Fibroblast of peridontal ligament (primary cell): ENCODE data around the gene AK2.
A peak's percentile ranks its signal among the peaks of the same experiment; 100 is the strongest.
"Not testable (repeated sequence)": the region's sequence is repeated elsewhere in the genome, so short reads cannot be mapped to it uniquely, and the experiment has no call there.

Experiments
- DNase-seq: peaks from one replicate; pipeline ENCODE4 v3.0.0-alpha.2; 2010; ENCODE audit errors: extremely low read depth

Gene AK2

GRCh38 chr1:32973458-32973857 is 63.2 kb downstream of the AK2 start:
- DNase-seq, result not testable (repeated sequence)

- peak; percentile 39 for DNase-seq
These were observed 63.8 kb downstream of the AK2 start for GRCh38 chr1:32972814-32973428.

- DNase-seq, result no peak
These were observed 65.1 kb downstream of the AK2 start for GRCh38 chr1:32971576-32971975.

GRCh38 chr1:32971156-32971555 is 65.5 kb downstream of the AK2 start:
- DNase-seq, result no peak

DNA sequence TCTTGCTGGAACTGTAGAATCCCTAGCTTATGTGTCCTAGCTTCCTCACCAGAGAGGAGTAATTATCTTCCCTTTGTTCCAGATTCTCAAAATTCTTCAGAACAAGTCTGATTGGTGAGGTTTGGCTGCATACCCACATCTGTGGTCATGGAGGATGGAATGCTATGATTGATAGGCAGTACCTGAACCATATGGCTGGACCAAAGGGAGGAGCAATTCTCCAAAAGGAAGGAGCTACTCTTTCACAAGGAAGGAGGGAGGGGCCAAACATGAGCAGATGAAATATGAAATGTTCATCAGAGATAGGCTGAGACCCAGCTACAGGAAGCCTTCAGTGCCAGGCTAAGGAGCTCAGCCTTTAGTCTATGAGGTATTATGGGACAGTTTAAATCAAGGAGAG is 67.1 kb downstream of the AK2 start:
- DNase-seq, result peak; percentile 80

DNA sequence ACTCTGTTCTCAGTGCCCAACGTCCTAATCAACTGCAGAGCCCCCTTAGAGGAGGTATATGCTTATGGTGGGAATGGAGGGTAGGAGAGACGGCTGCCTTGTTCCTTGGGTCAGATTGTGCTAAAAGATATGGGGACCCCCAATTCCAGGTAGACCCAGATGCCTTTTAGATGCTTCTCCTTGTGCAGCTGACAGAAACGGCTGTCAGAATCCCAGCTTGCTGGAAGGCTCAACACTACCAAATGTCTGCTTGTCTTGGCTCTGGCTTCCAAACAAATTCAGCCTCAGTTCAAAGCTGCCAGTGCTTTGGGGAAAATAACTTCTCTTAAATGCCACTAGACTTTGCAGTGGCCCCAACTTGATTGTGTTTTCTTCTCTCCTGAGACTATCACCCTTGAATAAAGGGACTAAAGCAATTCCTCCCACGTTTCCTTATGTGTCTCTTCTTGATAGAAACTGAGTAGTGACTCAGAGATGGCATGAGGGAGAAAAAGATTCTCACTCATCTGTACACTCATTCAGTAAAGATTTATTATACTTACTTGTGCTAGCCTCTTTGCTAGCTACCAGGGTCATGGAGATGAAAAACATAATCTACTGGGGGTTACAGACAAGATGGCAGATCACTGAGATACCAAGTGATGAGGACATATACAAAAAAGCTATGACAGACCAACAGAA is 68.7 kb downstream of the AK2 start:
- DNase-seq, result peak; percentile 49

DNA sequence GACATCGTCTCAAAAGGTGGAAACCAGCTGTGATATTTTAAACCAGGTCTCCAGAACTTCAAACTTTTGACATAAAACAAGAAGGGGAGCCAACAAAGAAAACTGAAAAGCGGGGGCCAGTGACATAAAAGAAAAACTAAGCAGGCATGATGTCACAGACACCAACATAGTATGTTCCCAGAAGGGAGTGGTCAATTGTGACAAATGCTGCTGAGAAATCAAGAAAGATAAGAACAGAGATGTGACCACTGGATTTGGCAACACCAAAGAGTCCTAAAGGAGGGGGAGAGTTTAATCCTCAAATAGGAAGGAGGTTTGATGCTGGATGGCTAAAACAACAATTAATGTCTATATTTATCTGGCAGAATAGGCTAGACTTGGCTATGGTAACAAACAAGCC is 69.8 kb downstream of the AK2 start:
- no peak for DNase-seq

DNA sequence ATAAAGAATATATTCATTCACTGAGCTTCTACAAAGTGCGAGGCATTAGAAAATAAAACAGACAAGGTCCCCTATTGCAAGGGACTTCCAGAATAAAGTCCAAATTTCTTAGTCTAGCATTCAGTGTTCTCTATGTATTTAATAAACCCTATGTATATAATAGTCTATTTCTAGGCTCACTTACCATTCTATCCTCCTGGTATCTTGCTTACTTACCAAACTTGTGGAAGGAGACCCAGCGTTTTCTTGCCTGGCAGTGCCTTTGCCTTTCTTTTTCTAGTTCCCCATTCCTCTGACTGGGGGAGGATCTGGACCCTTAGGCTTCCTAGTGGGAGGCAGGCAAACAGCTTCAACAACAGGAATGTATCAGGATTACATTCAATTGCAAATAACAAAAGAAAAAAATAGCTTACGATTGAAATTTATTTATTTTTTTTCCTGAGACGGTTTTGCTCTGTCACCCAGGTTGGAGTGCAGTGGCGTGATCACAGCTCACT is 71.4 kb downstream of the AK2 start:
- no peak for DNase-seq

DNA sequence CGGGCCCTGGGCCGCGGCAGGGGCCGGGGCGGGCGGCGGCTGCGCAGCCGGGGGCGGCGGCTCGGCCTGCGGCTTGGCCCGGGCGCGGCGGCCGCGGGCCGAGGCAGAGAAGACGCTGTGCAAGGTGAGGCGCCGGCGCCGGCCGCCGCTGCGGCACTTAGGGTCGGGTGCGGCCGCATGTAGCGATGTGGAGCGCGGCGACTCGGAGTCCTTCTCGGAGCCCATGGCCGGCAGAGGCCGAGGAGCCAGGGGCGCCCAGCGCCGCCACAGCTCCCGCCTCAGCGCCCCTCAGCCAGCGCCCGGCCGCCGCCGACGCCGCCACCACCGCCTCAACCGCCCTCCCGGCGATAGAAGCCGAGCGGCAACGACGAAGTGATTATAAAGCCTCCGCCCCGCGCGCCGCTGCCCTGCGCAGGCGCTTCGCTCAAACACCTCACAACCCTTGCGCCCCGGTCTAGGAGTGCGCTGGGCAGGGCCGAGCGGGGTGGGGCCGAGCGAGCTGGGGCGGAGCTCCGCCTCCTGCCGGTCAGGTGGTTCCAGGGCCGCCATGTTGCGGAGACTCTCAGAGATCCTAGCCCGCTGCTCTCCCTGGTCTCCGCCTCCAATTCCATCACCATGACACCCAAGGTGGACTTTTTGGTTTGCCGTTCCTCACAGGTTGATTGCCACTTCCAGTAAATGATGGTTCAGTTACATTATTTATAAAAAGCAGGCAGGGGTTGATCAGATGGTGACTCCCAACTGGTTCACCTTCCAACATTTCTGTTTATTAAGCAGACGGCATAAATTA is 72.0 kb downstream of the AK2 start, which contains the start of gene RNF19B:
Gene RNF19B, minus strand, starts transcription at position 349 of the 790 bp plus-strand sequence. Its CDS starts 124 bp downstream, at position 225.
- DNase-seq, result peak; percentile 86

DNA sequence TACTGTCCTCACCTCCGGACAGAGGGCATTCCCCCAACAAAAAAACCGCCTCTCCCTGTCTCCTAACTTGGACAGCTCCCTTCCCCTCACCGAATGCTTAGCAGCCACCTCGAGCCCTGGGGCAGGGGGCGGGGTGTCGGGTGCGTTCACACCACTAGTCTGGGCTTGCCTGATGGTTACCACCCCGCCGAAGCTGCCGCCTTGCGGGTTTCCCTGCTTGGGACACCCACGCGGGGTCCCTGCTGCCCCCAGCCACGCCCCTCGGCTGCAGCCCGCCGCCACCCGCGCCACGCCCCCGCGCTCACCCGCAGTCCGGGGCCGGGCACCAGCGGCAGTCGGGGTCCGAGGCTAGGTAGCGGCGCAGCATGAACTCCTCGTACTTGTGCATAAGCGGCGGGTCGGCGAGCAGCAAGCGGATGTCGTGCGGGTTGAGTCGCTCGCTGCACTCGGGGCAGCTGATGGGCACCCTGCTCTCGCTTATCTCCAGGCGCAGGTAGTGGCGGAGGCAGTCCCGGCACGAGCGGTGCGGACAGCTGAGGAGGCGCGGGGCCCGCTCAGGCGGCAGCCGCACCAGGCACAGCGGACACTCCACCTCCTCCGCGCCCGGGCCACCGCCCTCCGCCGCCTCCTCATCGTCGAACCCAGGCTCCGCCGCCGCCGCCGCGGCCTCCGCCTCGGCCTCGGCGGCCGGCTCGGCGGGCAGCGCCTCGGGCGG is 72.8 kb downstream of the AK2 start:
- DNase-seq, result no peak

DNA sequence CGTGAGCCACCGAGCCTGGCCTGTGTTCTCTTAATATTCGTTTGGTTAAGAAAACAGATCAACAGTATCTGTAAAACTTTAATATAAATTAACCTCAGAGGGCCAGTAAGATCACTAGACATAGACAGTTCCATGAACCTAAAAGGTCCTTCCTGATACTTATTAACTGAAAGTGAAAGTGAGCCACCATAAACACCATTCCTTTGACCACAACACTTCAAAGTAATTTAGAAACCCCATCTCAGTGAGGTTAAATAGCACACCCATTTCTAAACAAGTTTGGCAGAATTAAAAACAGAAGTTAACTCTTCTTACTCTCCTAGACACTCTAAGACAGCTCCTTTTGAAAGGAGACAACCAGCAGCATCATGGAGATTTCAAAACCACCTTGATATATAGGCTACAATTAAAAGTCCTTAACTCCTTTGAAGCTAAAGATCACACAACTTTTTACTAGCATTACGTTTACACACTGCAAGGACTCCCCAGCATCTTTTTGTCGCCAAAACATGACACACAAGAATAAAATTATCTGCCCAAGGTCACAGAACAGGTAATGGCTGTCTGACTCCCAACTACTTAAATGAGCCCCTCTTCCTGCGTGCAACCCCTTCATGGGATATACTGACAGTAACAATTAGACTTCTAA is 74.3 kb downstream of the AK2 start:
- DNase-seq, result peak; percentile 45

- DNase-seq, result no peak
These were observed 75.8 kb downstream of the AK2 start for GRCh38 chr1:32960819-32961355.

DNA sequence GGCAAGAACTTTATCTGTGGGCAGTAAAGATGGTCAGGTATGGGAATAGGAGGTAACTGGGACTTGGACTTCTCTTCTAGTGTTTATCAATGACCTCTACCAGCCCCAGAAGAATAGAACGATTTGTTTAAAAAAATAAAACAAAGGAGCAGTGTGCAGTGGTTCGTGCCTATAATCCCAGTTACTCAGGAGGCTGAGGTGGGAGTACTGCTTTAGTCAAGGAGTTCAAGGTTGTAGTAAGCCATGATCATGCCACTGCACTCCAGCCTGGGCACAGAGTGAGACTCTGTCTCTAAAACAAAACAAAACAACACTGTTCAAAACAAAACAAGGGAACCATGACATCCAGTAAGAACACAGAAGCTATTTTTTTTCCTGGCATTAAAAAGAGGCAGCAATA is 76.3 kb downstream of the AK2 start:
- no peak for DNase-seq

DNA sequence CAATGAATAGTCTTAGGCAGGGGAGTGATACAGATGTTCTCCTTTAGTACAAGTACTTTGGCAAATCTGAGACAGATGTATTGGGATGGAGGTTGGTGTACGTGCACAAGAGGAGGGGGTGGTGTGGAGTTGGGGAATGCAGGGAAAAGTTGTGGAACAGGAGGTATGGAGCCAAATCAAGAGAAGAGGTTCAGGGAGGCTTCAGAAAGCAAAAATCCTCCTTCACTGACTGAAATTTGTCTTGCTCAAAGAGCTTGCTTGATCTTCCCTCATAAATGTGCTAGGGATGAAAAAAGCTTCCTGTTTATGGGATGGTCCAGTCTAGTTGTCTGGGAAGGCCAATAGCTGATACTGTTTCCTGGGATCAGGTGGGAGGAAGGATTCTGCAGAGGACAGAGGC is 77.9 kb downstream of the AK2 start:
- no peak for DNase-seq
